H9 (cell line): Measurements from ENCODE around the gene RUVBL1. TPM values are rescaled to one million over a fixed set of nuclear protein-coding genes. Genes with fewer than 3 reads are reported as not detected.

Source experiments
- DNase-seq: peaks from one replicate; pipeline ENCODE4 v3.0.0-alpha.2; 2017
- H2AFZ ChIP-seq: one replicate; pipeline ENCODE4 v1.6.1; 2013; ENCODE audit warnings: mild to moderate bottlenecking, low read length, control low read depth, moderate library complexity
- H2AK5ac ChIP-seq: 2 replicates; pipeline ENCODE4 v1.6.1; 2013; ENCODE audit warnings: low read length, control low read depth, mixed read lengths; ENCODE audit not compliant: insufficient read length
- H2BK120ac ChIP-seq: one replicate; pipeline ENCODE4 v1.6.1; 2013; ENCODE audit warnings: low read depth, mild to moderate bottlenecking, low read length, control low read depth, inconsistent platforms; ENCODE audit not compliant: poor library complexity, severe bottlenecking
- H2BK12ac ChIP-seq: 2 replicates; pipeline ENCODE4 v1.6.1; 2013; ENCODE audit warnings: low read length, control low read depth, mixed read lengths, low read depth; ENCODE audit not compliant: insufficient read length
- H2BK15ac ChIP-seq: 2 replicates; pipeline ENCODE4 v1.6.1; 2013; ENCODE audit warnings: low read depth, low read length, control low read depth
- H2BK20ac ChIP-seq: one replicate; pipeline ENCODE4 v1.6.1; 2013; ENCODE audit warnings: low read depth, mild to moderate bottlenecking, low read length, control low read depth, inconsistent platforms; ENCODE audit not compliant: poor library complexity, severe bottlenecking
- H2BK5ac ChIP-seq: 2 replicates; pipeline ENCODE4 v1.6.1; 2013; ENCODE audit warnings: low read length, control low read depth, mixed read lengths; ENCODE audit not compliant: insufficient read length
- H3K14ac ChIP-seq: 2 replicates; pipeline ENCODE4 v1.6.1; 2013; ENCODE audit warnings: low read length, control low read depth; ENCODE audit not compliant: insufficient read depth
- H3K18ac ChIP-seq: 2 replicates; pipeline ENCODE4 v1.6.1; 2013; ENCODE audit warnings: low read depth, mild to moderate bottlenecking, mixed read lengths, low read length, control low read depth; ENCODE audit not compliant: insufficient read length
- H3K23ac ChIP-seq: 2 replicates; pipeline ENCODE4 v1.6.1; 2013; ENCODE audit warnings: low read length, control low read depth, mixed read lengths, low read depth; ENCODE audit not compliant: insufficient read length
- H3K23me2 ChIP-seq: 2 replicates; pipeline ENCODE4 v1.6.1; 2013; ENCODE audit warnings: low read depth, mild to moderate bottlenecking, mixed read lengths, low read length, control low read depth; ENCODE audit not compliant: insufficient read length, poor library complexity, severe bottlenecking
- H3K27ac ChIP-seq: 2 replicates; pipeline ENCODE4 v1.5.1; 2013; ENCODE audit warnings: low read length, control low read depth, mixed read lengths, low read depth; ENCODE audit not compliant: insufficient read length
- H3K27me3 ChIP-seq: 2 replicates; pipeline ENCODE4 v1.6.1; 2013; ENCODE audit warnings: low read length, control low read depth, inconsistent platforms; ENCODE audit not compliant: insufficient read depth
- H3K4ac ChIP-seq: 2 replicates; pipeline ENCODE4 v1.6.1; 2013; ENCODE audit warnings: low read depth, mild to moderate bottlenecking, control low read depth, inconsistent platforms, low read length, moderate library complexity
- H3K4me1 ChIP-seq: 2 replicates; pipeline ENCODE4 v1.6.1; 2013; ENCODE audit warnings: low read length, control low read depth, inconsistent platforms; ENCODE audit not compliant: insufficient read depth
- H3K4me2 ChIP-seq: 2 replicates; pipeline ENCODE4 v1.6.1; 2013; ENCODE audit warnings: low read length, control low read depth, mixed read lengths; ENCODE audit not compliant: insufficient read length, insufficient read depth
- H3K56ac ChIP-seq: 2 replicates; pipeline ENCODE4 v1.6.1; 2013; ENCODE audit warnings: low read depth, mild to moderate bottlenecking, mixed read lengths, low read length, control low read depth; ENCODE audit not compliant: insufficient read length
- H3K79me1 ChIP-seq: 2 replicates; pipeline ENCODE4 v1.6.1; 2013; ENCODE audit warnings: low read depth, mild to moderate bottlenecking, moderate library complexity, low read length, control low read depth, inconsistent platforms; ENCODE audit not compliant: insufficient read depth, poor library complexity, severe bottlenecking
- H3K79me2 ChIP-seq: 2 replicates; pipeline ENCODE4 v1.6.1; 2013; ENCODE audit warnings: low read length, control low read depth, inconsistent platforms; ENCODE audit not compliant: insufficient read depth
- H3K9ac ChIP-seq: 2 replicates; pipeline ENCODE4 v1.6.1; 2013; ENCODE audit warnings: low read length, control low read depth, mixed read lengths; ENCODE audit not compliant: insufficient read length; ENCODE audit errors: extremely low read depth
- H3K9me3 ChIP-seq: one replicate; pipeline ENCODE4 v1.6.1; 2013; ENCODE audit warnings: low read depth, low read length, inconsistent platforms; ENCODE audit not compliant: control insufficient read depth
- H3T11ph ChIP-seq: one replicate; pipeline ENCODE4 v1.6.1; 2013; ENCODE audit warnings: mild to moderate bottlenecking, low read length, control low read depth, inconsistent platforms
- H4K20me1 ChIP-seq: one replicate; pipeline ENCODE4 v1.6.1; 2013; ENCODE audit not compliant: control insufficient read depth, insufficient read length, insufficient read depth
- H4K5ac ChIP-seq: 2 replicates; pipeline ENCODE4 v1.6.1; 2013; ENCODE audit warnings: low read depth, mild to moderate bottlenecking, mixed read lengths, low read length, control low read depth; ENCODE audit not compliant: insufficient read length
- H4K8ac ChIP-seq: replicated peaks from 2 replicates; pipeline ENCODE4 v1.6.1; 2013; ENCODE audit warnings: low read length, control low read depth, mixed read lengths, low read depth; ENCODE audit not compliant: insufficient read length
- H4K91ac ChIP-seq: 2 replicates; pipeline ENCODE4 v1.6.1; 2013; ENCODE audit warnings: low read depth, mild to moderate bottlenecking, moderate library complexity, mixed read lengths, low read length, control low read depth; ENCODE audit not compliant: insufficient read length
- H3K27ac Mint-ChIP-seq, 3 experiments: 2 replicates in 2 of 3; 3 replicates in 1 of 3; pipeline ENCODE4 v1.8.0; 2020 to 2021; ENCODE audit warnings: mixed read lengths in 3 of 3, mild to moderate bottlenecking in 1 of 3, moderate library complexity in 1 of 3
- H3K27me3 Mint-ChIP-seq: 2 replicates; pipeline ENCODE4 v1.8.0; 2021; ENCODE audit warnings: low read depth, mild to moderate bottlenecking, moderate library complexity, mixed read lengths
- H3K36me3 Mint-ChIP-seq, 3 experiments: 2 replicates in 2 of 3; 3 replicates in 1 of 3; pipeline ENCODE4 v1.8.0; 2020 to 2021; ENCODE audit warnings: low read depth in 3 of 3, mixed read lengths in 3 of 3; ENCODE audit not compliant: insufficient read depth in 1 of 3
- H3K4me1 Mint-ChIP-seq, 2 experiments: 2 replicates each; pipeline ENCODE4 v1.8.0; 2020; ENCODE audit warnings: mixed read lengths in 2 of 2
- H3K4me3 Mint-ChIP-seq, 2 experiments: 2 replicates in 1 of 2; 3 replicates in 1 of 2; pipeline ENCODE4 v1.8.0; 2020 to 2021; ENCODE audit warnings: mild to moderate bottlenecking in 2 of 2, mixed read lengths in 2 of 2, moderate library complexity in 1 of 2
- H3K9me3 Mint-ChIP-seq, 2 experiments: 2 replicates in 1 of 2; 3 replicates in 1 of 2; pipeline ENCODE4 v1.8.0; 2020; ENCODE audit warnings: mild to moderate bottlenecking in 2 of 2, mixed read lengths in 2 of 2, moderate library complexity in 1 of 2
- whole genome bisulfite sequencing: extraction: QIAGEN DNeasy Blood & Tissue Kit; methylation state at CpG from one replicate; pipeline ENCODE4 v1.1.7; 2013; ENCODE audit warnings: missing lambda C conversion rate, low lambda C conversion rate, mixed read lengths; ENCODE audit not compliant: insufficient read length; ENCODE audit errors: extremely low coverage; 5-methylcytosine and 5-hydroxymethylcytosine counted together
- total RNA-seq: library from RNA; stranded (reverse); gene quantifications from 2 replicates; pipeline ENCODE4 v1.2.1, GENCODE V29; 2021
- TF ChIP-seq, protein P1 (sequence below): fragments of 200-600 bp; sonication (generic); conservative IDR thresholded peaks from 3 replicates; pipeline ENCODE4 v1.8.0; 2021; ENCODE audit warnings: antibody characterized with exemption, mild to moderate bottlenecking

Gene RUVBL1
- total RNA-seq, 1 experiment from 2014 or later, result 99.6 TPM

- no peak overlapping the region for H3K18ac ChIP-seq
- H2AK5ac ChIP-seq, result no peak overlapping the region
- H3K4ac ChIP-seq, result no peak overlapping the region
- no peak overlapping the region for H3K4me2 ChIP-seq
- no peak overlapping the region for H3K4me3 Mint-ChIP-seq
- no peaks in the 10 kb centered on the region for H3K27me3 Mint-ChIP-seq
- H2AFZ ChIP-seq, result no peak overlapping the region
- no peak overlapping the region for H3K14ac ChIP-seq
- no peaks in the 10 kb centered on the region for H3K79me1 ChIP-seq
- H4K20me1 ChIP-seq, result no peaks in the 10 kb centered on the region
- no peak overlapping the region for H3K27ac Mint-ChIP-seq
- no peaks in the 10 kb centered on the region for H3K23me2 ChIP-seq
- no peak overlapping the region for H2BK12ac ChIP-seq
- no peak for DNase-seq
- H3K27me3 ChIP-seq, result no peaks in the 10 kb centered on the region
- no peak overlapping the region for H3K9ac ChIP-seq
- no peaks in the 10 kb centered on the region; a peak in 1 of 7 replicates for H3K36me3 Mint-ChIP-seq
- H4K8ac ChIP-seq, result no peak overlapping the region
- H2BK15ac ChIP-seq, result no peak overlapping the region
- TF ChIP-seq, protein P1, sequence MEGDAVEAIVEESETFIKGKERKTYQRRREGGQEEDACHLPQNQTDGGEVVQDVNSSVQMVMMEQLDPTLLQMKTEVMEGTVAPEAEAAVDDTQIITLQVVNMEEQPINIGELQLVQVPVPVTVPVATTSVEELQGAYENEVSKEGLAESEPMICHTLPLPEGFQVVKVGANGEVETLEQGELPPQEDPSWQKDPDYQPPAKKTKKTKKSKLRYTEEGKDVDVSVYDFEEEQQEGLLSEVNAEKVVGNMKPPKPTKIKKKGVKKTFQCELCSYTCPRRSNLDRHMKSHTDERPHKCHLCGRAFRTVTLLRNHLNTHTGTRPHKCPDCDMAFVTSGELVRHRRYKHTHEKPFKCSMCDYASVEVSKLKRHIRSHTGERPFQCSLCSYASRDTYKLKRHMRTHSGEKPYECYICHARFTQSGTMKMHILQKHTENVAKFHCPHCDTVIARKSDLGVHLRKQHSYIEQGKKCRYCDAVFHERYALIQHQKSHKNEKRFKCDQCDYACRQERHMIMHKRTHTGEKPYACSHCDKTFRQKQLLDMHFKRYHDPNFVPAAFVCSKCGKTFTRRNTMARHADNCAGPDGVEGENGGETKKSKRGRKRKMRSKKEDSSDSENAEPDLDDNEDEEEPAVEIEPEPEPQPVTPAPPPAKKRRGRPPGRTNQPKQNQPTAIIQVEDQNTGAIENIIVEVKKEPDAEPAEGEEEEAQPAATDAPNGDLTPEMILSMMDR, result no peak
- no peak overlapping the region for H2BK120ac ChIP-seq
- H2BK20ac ChIP-seq, result no peak overlapping the region
- H2BK5ac ChIP-seq, result no peak overlapping the region
- no peak overlapping the region for H3T11ph ChIP-seq
- H4K91ac ChIP-seq, result no peak overlapping the region
- H3K27ac ChIP-seq, result no peak overlapping the region
- H3K23ac ChIP-seq, result no peak overlapping the region
- H3K9me3 Mint-ChIP-seq, result no peaks in the 10 kb centered on the region; a peak in 1 of 5 replicates
- WGBS, result no CpG with 5 or more reads among the region's 4 CpGs
- H3K4me1 Mint-ChIP-seq, result peaks cover 27 to 30% of the 10 kb centered on the region in 2 experiments
- H4K5ac ChIP-seq, result no peak overlapping the region
- no peak overlapping the region for H3K56ac ChIP-seq
- no peaks in the 10 kb centered on the region for H3K9me3 ChIP-seq
- no peaks in the 10 kb centered on the region for H3K79me2 ChIP-seq
- H3K4me1 ChIP-seq, result no peaks in the 10 kb centered on the region
Measured at GRCh38 chr3:128168836-128169235, 45.2 kb upstream of the RUVBL1 start.
